HCT116 (cell line): ENCODE data around the gene SMG9. TPM values are rescaled to one million over a fixed set of nuclear protein-coding genes. Genes with fewer than 3 reads are reported as not detected.

Experiments
- ATAC-seq: fragments of 200-7000 bp; cut with Tn5 transposase; 2 replicates; pipeline ENCODE4 v1.9.1; 2020; ENCODE audit warnings: mild to moderate bottlenecking, moderate library complexity
- Bru-seq: library from RNA; stranded (reverse); fragments of 400-500 nt; gene quantifications from one replicate; lab custom pipeline; 2021; lab: Mats Ljungman, UMichigan
- BruChase-seq, 2 experiments: library from RNA; stranded (reverse); fragments of 400-500 nt; gene quantifications; one replicate each; lab custom pipeline; 2021; lab: Mats Ljungman, UMichigan
- BruUV-seq: library from RNA; stranded (reverse); fragments of 400-500 nt; replicated peaks from 2 replicates; lab custom pipeline; 2021; lab: Mats Ljungman, UMichigan
- CTCF ChIA-PET: fragments of 300-600 bp; sonication (Branson Sonifier 250); formaldehyde crosslinking; loops from one replicate; lab custom pipeline; 2021; ENCODE audit warnings: antibody characterized with exemption; lab: Charles Lee
- POLR2A ChIA-PET: fragments of 300-600, 350-600 bp; sonication (Branson Sonifier 250); formaldehyde crosslinking; loops from one replicate; lab custom pipeline; 2021; ENCODE audit warnings: antibody characterized with exemption; lab: Charles Lee
- RAD21 ChIA-PET, 2 experiments: fragments of 300-600 bp; sonication (Branson Sonifier 250); formaldehyde crosslinking; loops; one replicate each; lab custom pipeline; 2023; ENCODE audit warnings: low total read pairs in 2 of 2; ENCODE audit not compliant: uncharacterized antibody in 2 of 2, unreplicated experiment in 2 of 2, low non-redundant PET in 1 of 2; lab: Charles Lee
- DNase-seq: peaks from one replicate; pipeline ENCODE4 v3.0.0-alpha.2; 2010; ENCODE audit warnings: low read depth, low spot score
- H2AFZ ChIP-seq: fragments of 200-600 bp; shearing (Covaris generic), sonication (generic); 2 replicates; pipeline ENCODE4 v1.6.1; 2017; ENCODE audit warnings: low read depth, mixed run types, mixed read lengths, antibody characterized with exemption, low read length; ENCODE audit not compliant: poor library complexity, severe bottlenecking
- H3K27ac ChIP-seq: 2 replicates; pipeline ENCODE4 v1.5.1; 2012; ENCODE audit warnings: low read depth, low read length
- H3K27me3 ChIP-seq: fragments of 200-600 bp; sonication (generic); 2 replicates; pipeline ENCODE4 v1.6.1; 2016; ENCODE audit warnings: mixed run types, low read length, mixed read lengths; ENCODE audit not compliant: insufficient read depth
- H3K36me3 ChIP-seq, 2 experiments: fragments of 200-500 bp in 1 of 2; fragments of 200-600 bp in 1 of 2; sonication (Bioruptor generic) in 1 of 2; sonication (generic) in 1 of 2; 2 replicates each; pipeline versions ENCODE4 v1.5.1 to v1.6.1; 2014 to 2016; ENCODE audit warnings: low read length in 2 of 2, inconsistent platforms in 1 of 2, mixed read lengths in 1 of 2, mixed run types in 1 of 2; ENCODE audit not compliant: insufficient read depth in 2 of 2, control insufficient read depth in 1 of 2
- H3K4me1 ChIP-seq, 2 experiments: fragments of 200-600 bp in 1 of 2; sonication (generic) in 1 of 2; 2 replicates each; pipeline versions ENCODE4 v1.5.1 to v1.6.1; 2012 to 2017; ENCODE audit warnings: low read length in 2 of 2, inconsistent platforms in 1 of 2, mild to moderate bottlenecking in 1 of 2, mixed read lengths in 1 of 2, mixed run types in 1 of 2, moderate library complexity in 1 of 2; ENCODE audit not compliant: insufficient read depth in 2 of 2, control insufficient read depth in 1 of 2
- H3K4me2 ChIP-seq: fragments of 200-600 bp; sonication (generic); 2 replicates; pipeline ENCODE4 v1.6.1; 2017; ENCODE audit warnings: mixed run types, low read length, mixed read lengths
- H3K4me3 ChIP-seq, 2 experiments: fragments of 200-600 bp in 1 of 2; sonication (generic) in 1 of 2; replicated peaks in 1 of 2; 2 replicates each; pipeline ENCODE4 v1.5.1; 2011 to 2016; ENCODE audit warnings: low read length in 2 of 2, control low read depth in 1 of 2, low read depth in 1 of 2, mild to moderate bottlenecking in 1 of 2, mixed read lengths in 1 of 2, mixed run types in 1 of 2
- H3K79me2 ChIP-seq: fragments of 200-600 bp; sonication (generic); 2 replicates; pipeline ENCODE4 v1.6.1; 2017; ENCODE audit warnings: mild to moderate bottlenecking, mixed run types, low read length, moderate library complexity, mixed read lengths; ENCODE audit not compliant: insufficient read depth
- H3K9ac ChIP-seq: fragments of 200-600 bp; sonication (generic); 2 replicates; pipeline ENCODE4 v1.6.1; 2016; ENCODE audit warnings: low read length, mixed read lengths
- H3K9me2 ChIP-seq: fragments of 200-600 bp; sonication (generic), shearing (Covaris generic); 2 replicates; pipeline ENCODE4 v1.6.1; 2017; ENCODE audit warnings: mixed run types, mild to moderate bottlenecking, moderate library complexity; ENCODE audit not compliant: insufficient read depth
- H3K9me3 ChIP-seq, 2 experiments: fragments of 200-500 bp in 1 of 2; fragments of 200-600 bp in 1 of 2; sonication (Bioruptor generic) in 1 of 2; sonication (generic) in 1 of 2; 2 replicates each; pipeline ENCODE4 v1.6.1; 2014 to 2017; ENCODE audit warnings: low read length in 2 of 2, mixed read lengths in 2 of 2, inconsistent platforms in 1 of 2, low read depth in 1 of 2, mild to moderate bottlenecking in 1 of 2, mixed run types in 1 of 2, moderate library complexity in 1 of 2; ENCODE audit not compliant: control insufficient read depth in 1 of 2, insufficient read depth in 1 of 2
- H4K20me1 ChIP-seq: fragments of 200-600 bp; sonication (generic), shearing (Covaris generic); 2 replicates; pipeline ENCODE4 v1.6.1; 2017; ENCODE audit warnings: mixed run types, mild to moderate bottlenecking, moderate library complexity; ENCODE audit not compliant: insufficient read depth
- CBX3 ChIP-seq: IDR thresholded peaks from 2 replicates; pipeline ENCODE4 v1.6.1; 2012; ENCODE audit warnings: low read depth
- CEBPB ChIP-seq: IDR thresholded peaks from 2 replicates; pipeline ENCODE4 v1.6.1; 2012; ENCODE audit warnings: low read depth
- CTCF ChIP-seq, 3 experiments: fragments of 200-600 bp in 1 of 3; sonication (generic) in 1 of 3; IDR thresholded peaks in 2 of 3; conservative IDR thresholded peaks in 1 of 3; 2 replicates each; pipeline ENCODE4 v1.5.1; 2012 to 2017; ENCODE audit warnings: low read depth in 2 of 3, low read length in 2 of 3, antibody characterized with exemption in 1 of 3, borderline replicate concordance in 1 of 3, control low read depth in 1 of 3, mild to moderate bottlenecking in 1 of 3, mixed read lengths in 1 of 3, mixed run types in 1 of 3, moderate library complexity in 1 of 3; ENCODE audit not compliant: insufficient read depth in 1 of 3
- ELF1 ChIP-seq: IDR thresholded peaks from 2 replicates; pipeline ENCODE4 v1.6.1; 2012; ENCODE audit warnings: low read depth, borderline replicate concordance
- JUND ChIP-seq: IDR thresholded peaks from 2 replicates; pipeline ENCODE4 v1.6.1; 2012
- POLR2AphosphoS5 ChIP-seq: IDR thresholded peaks from 2 replicates; pipeline ENCODE4 v1.6.1; 2011; ENCODE audit warnings: mild to moderate bottlenecking, low read depth, low read length, moderate library complexity
- REST ChIP-seq: IDR thresholded peaks from 2 replicates; pipeline ENCODE4 v1.6.1; 2012; ENCODE audit warnings: low read depth
- SP1 ChIP-seq: IDR thresholded peaks from 2 replicates; pipeline ENCODE4 v1.6.1; 2012; ENCODE audit warnings: low read depth
- SRF ChIP-seq: IDR thresholded peaks from 2 replicates; pipeline ENCODE4 v1.6.1; 2012; ENCODE audit warnings: low read depth
- YY1 ChIP-seq: IDR thresholded peaks from 2 replicates; pipeline ENCODE4 v1.6.1; 2011; ENCODE audit warnings: low read length, low read depth, moderate library complexity, mild to moderate bottlenecking; ENCODE audit not compliant: insufficient replicate concordance; ENCODE audit errors: extremely low read depth
- ZFX ChIP-seq: fragments of 450-650 bp; IDR thresholded peaks from 2 replicates; pipeline ENCODE4 v1.6.1; 2017
- ZNF274 ChIP-seq: fragments of 200-500 bp; sonication (Bioruptor generic); IDR thresholded peaks from 2 replicates; pipeline ENCODE4 v1.6.1; 2014; ENCODE audit warnings: mild to moderate bottlenecking, low read depth, low read length, inconsistent platforms
- intact Hi-C: fragments of 100-400 bp; cut with micrococcal nuclease; formaldehyde crosslinking; loops from 2 replicates; pipeline ENCODE4 v1.10.0; 2022
- long read RNA-seq: library from polyadenylated mRNA; unstranded; transcript quantifications from one replicate; pipeline ENCODE4 v2.0.0, GENCODE V29; 2021; ENCODE audit not compliant: unreplicated experiment
- polyA plus RNA-seq: library from polyadenylated mRNA; unstranded; fragments of >200 nt; gene quantifications from 2 replicates; pipeline ENCODE4 v1.2.1, GENCODE V29; 2012; ENCODE audit warnings: missing spikeins
- total RNA-seq: library from RNA; stranded (reverse); gene quantifications from one replicate; pipeline ENCODE4 v1.2.1, GENCODE V29; 2021; ENCODE audit not compliant: unreplicated experiment
- TF ChIP-seq, protein P1 (sequence below): IDR thresholded peaks from 2 replicates; pipeline ENCODE4 v1.6.1; 2012

Gene SMG9, protein sequence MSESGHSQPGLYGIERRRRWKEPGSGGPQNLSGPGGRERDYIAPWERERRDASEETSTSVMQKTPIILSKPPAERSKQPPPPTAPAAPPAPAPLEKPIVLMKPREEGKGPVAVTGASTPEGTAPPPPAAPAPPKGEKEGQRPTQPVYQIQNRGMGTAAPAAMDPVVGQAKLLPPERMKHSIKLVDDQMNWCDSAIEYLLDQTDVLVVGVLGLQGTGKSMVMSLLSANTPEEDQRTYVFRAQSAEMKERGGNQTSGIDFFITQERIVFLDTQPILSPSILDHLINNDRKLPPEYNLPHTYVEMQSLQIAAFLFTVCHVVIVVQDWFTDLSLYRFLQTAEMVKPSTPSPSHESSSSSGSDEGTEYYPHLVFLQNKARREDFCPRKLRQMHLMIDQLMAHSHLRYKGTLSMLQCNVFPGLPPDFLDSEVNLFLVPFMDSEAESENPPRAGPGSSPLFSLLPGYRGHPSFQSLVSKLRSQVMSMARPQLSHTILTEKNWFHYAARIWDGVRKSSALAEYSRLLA
- total RNA-seq (80.2 TPM), Bru-seq, nascent RNA (percentile 80 among the genes with signal in this experiment), BruChase-seq, experiment 1, labeled RNA remaining after a 6-hour chase (percentile 84 among the genes with signal in this experiment), BruChase-seq, experiment 2, labeled RNA remaining after a 2-hour chase (percentile 86 among the genes with signal in this experiment)
- 59.4 and 61.6 TPM in 2 replicates for polyA plus RNA-seq
- long read RNA-seq, full-length matches to known transcripts, result 5 of 32 reads
- long read RNA-seq, partial matches to known transcripts, result 14 of 32 reads
- long read RNA-seq, other reads (novel, unspliced or antisense), result 13 of 32 reads

GRCh38 chr19:43754503-43755255, at the start of gene SMG9:
SMG9 (minus strand) TSS chr19:43754962; CDS start chr19:43750741, 4,221 bp downstream.
- Histone ChIP-seq H4K20me1 (no peaks in the 10 kb centered on the region), H3K79me2 (peaks cover 58% of the 10 kb centered on the region), H3K36me3 (peaks cover 12 to 16% of the 10 kb centered on the region in 2 experiments), H3K27me3 (no peaks in the 10 kb centered on the region), H3K4me2 (peak within 1 kb of the TSS; percentile 81), H3K4me1 (peaks cover 47 to 81% of the 10 kb centered on the region in 2 experiments), H2AFZ (no peak within 1 kb of the TSS), H3K27ac (peak within 1 kb of the TSS; percentile 98), H3K9me2 (no peaks in the 10 kb centered on the region), H3K9me3 (no peaks in the 10 kb centered on the region), H3K4me3 (peak within 1 kb of the TSS; percentile 79 to 86), H3K9ac (peak within 1 kb of the TSS; percentile 100)
- CTCF ChIA-PET, result interaction anchor here (0.5 to 6.5 kb wide), 5 partner anchors 9 to 793 kb away, joined by 3 to 46 read pairs (median 4); no protein-coding TSS in a partner anchor
- peak; percentile 76 for ATAC-seq
- DNase-seq, result peak; percentile 95
- BruUV-seq, result no TSS peak
- RAD21 ChIA-PET, result interaction anchor here in 1 of 2 experiments (0.8 to 0.9 kb wide), 2 partner anchors 10 to 26 kb away, joined by 3 read pairs; partner anchors contain the start of gene KCNN4
- POLR2A ChIA-PET, result interaction anchor here (0.8 to 6.0 kb wide), 6 partner anchors 9 to 86 kb away, joined by 3 to 60 read pairs (median 4); partner anchors contain the start of gene KCNN4
- intact Hi-C loops, result loop anchor here (5.0 kb wide), 1 partner anchor 198 kb away; the partner anchor contains the start of gene ZNF221
- TF ChIP-seq CBX3, result no peak
- TF ChIP-seq SP1, result peak; percentile 80
- no peak for TF ChIP-seq JUND
- no peak for TF ChIP-seq ZFX
- TF ChIP-seq, protein P1, sequence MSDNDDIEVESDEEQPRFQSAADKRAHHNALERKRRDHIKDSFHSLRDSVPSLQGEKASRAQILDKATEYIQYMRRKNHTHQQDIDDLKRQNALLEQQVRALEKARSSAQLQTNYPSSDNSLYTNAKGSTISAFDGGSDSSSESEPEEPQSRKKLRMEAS, result peak; percentile 18; the same call in 1 of the 2 replicates
- no peak for TF ChIP-seq REST
- TF ChIP-seq SRF, result no peak
- no peak; the same call in 1 of the 2 replicates for TF ChIP-seq POLR2AphosphoS5
- TF ChIP-seq CEBPB, result no peak
- no peak for TF ChIP-seq CTCF (IDR thresholded peaks at IDR 0.05 in 2 of 3, conservative IDR thresholded peaks at IDR 0.05 in 1 of 3; ENCODE audit: borderline replicate concordance in 1 of 3, insufficient read depth in 1 of 3, low read depth in 2 of 3, low read length in 2 of 3)
- TF ChIP-seq ZNF274, result no peak
- no peak for TF ChIP-seq ELF1
- TF ChIP-seq YY1, result peak; percentile 82
